ENCODE data around the gene PDHA1.

Gene PDHA1

DNA sequence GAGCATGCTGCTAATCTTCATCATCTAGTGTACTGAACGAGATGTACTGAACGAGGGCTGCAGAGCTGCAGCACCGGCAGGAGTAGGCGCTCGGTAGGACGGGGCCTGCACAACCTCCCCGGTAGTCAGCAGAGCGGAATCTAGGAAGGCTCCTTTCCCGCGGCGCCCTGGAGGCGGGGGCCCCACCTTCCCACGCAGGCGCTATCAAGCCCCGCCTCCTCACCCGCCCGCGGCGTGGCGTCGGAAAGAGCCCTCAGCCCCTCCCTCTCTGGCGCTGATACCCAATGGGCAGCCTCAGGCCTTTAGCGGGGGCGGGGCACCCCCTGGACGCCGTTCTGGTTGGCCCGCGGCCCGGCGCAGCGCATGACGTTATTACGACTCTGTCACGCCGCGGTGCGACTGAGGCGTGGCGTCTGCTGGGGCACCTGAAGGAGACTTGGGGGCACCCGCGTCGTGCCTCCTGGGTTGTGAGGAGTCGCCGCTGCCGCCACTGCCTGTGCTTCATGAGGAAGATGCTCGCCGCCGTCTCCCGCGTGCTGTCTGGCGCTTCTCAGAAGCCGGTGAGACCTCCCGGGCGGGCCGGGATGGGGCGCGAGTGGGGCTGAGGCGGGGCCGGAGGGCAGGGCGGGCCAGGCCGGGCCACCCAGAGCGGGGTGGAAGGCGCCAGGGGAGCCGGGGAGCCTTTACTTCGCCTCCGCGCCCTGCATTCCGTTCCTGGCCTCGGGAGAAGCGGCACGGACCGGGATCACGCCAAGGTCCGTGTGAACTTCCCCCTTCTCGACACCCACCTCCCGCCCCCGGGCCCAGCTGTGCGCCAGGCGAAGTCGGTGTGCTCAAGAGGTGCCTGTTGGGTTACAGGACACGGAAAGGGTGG is at the start of gene PDHA1:
Gene PDHA1, plus strand, starts transcription at position 393 of the 874 bp plus-strand sequence. Its CDS starts 111 bp downstream, at position 504.
- peak; percentile 84 for DNase-seq

DNA sequence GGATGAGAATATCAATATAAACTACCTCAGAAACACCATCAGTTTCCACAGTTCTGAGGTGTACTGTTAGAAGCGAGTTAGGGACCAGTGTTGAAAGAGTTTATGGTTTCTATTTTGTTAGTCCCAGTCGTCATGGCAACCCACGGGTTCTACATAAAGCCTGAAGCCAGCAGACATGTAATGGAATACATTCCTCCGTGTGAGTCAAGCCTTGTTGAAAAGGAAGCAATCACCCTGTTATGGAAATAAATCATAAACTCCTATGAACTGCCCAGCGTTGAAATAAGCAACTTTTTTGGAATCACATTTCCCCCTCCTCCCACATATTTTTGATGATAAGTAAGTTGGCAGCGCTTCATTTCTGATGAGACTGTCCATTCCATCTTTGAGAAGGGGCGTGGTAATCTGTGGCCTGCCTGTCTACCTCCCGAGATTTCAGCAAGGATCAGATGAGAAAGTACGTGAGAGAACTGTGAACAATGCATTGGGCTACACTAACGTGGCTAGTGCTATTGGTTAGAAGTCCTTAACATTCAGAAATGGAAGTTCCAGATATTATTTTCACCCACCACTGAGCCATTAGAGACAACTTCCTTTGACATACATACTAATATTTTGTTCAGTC is 40.4 kb upstream of the PDHA1 start:
- DNase-seq = no peak

DNA sequence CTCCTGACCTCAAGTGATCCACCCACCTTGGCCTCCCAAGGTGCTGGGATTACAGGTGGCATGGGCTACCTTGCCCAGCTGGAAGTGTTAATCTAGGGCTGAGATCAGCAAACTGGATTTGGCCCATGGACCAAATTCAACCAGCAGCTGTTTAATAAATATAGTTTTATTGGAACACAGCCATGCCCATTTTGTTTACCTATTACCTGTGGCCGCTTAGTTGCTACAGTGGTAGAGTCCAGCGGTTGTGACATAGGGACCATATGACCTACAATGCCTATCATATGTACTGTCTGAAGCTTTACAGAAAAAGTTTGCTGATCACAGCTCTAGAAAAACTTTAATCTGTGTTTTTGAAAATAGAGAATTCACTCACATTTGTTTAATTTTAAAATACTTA is 17.2 kb upstream of the PDHA1 start:
- no peak for DNase-seq

DNA sequence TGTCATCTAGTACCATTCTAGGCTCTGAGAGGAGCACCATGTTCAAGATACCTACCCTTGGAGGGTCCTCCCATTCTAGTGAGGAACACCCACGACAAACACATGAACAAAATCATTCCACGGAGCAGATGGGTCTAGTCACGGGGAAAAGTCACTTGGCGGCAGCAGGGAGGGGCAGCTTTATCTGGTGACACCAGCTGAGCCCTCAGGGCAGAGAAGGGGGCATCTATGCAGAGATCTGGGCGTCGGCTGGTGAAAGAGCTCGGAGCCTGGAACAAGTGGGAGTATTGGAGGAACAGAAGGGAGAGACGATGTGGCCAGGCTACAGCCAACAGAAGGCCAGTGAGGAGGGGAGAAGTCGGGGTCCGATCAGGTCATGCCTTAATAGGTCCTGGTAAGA is 11.9 kb upstream of the PDHA1 start:
- DNase-seq = no peak

- no peak for DNase-seq
These were observed 10.7 kb upstream of the PDHA1 start for GRCh38 chrX:19332983-19333382.

GRCh38 chrX:19334945-19335626 is 8.6 kb upstream of the PDHA1 start:
- no peak for DNase-seq

DNA sequence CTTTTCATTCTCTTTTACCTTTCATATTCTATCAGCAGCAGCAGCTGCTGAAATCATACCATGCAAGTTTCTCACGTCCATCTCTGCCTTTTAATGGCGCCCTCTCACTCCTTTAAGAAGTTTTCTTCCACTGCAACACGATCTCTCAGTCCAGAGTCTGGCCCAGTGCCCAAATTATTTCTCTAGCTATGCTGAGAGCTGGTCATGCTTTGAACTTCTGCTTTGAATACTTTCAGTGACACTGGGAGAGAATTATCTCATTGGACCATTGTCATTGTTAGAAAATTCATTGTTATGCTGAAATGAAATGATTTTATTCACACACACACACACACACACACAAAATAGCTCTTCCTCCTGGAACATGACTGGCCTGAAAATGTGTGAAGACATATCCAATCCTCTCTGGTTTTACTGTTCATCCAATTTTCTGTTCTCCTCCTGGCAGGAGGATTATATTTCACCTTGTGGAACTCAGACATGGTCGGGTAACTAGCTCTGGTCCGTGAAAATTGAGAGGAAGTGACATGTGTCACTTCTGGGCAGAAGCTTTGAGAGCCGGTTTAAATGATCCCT is 1.3 kb upstream of the PDHA1 start:
- DNase-seq = no peak

GRCh38 chrX:19343085-19343534 is 617 bp upstream of the PDHA1 start:
- no peak for DNase-seq

DNA sequence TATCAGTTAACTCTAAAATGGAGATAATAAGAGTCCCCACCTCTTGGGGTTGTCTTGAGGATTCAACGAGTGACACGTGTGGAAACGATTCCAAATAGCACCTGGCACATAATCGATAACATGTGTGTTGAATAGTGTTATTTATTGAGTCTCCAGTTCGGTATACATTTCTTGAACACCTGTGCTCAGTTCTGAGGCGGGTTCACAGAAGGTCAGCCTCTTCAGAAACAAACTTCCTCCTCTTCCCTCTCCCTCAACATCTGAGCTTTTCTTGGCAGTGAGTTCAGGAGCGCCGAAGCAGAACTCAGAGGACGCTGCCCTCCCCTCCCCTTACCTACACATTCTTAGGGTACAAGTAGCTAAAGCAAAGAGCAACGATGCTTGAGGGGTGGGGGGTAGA is 934 bp downstream of the PDHA1 start:
- DNase-seq = no peak

- no peak for DNase-seq
These were observed 4.2 kb downstream of the PDHA1 start for GRCh38 chrX:19347916-19348315.

DNA sequence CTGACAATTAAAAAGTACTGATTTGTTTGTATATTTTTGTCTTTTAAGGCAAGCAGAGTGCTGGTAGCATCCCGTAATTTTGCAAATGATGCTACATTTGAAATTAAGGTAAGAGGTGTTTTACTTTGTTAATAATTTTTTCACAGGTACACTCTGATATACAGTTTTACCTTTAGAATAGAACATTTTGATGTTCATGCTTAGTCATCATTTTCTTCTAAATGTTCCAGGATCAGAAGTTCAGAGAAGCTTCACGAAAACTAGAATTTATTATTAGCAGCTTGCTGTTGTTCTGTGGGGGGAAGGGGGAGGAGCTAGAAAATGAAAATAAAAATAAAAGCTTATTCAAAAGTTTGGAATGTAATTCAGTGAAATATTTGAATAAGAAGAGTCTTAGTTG is 5.5 kb downstream of the PDHA1 start:
- DNase-seq = no peak

- DNase-seq = no peak
These were observed 7.2 kb downstream of the PDHA1 start for GRCh38 chrX:19350941-19351384.

- DNase-seq = no peak
These were observed 10.9 kb downstream of the PDHA1 start for GRCh38 chrX:19354625-19355024.

DNA sequence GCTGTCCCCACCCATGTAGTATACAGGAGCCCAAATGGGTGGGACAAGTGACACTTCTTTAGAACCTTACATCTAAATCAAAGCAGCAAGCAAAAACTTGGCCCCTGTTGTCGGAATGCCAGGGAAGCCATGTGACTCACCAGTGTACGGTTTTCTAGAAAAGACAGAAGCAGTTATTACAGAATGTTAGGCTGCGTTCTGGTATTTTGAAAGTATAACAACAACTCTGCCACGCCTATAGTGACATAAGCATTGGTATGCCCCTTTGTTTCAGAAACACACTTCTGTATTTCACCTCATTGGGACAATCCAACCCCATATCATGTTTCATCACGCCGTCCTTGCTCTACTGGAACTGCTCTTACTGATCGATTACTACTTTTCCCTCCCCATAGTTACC is 14.8 kb downstream of the PDHA1 start:
- no peak for DNase-seq

DNA sequence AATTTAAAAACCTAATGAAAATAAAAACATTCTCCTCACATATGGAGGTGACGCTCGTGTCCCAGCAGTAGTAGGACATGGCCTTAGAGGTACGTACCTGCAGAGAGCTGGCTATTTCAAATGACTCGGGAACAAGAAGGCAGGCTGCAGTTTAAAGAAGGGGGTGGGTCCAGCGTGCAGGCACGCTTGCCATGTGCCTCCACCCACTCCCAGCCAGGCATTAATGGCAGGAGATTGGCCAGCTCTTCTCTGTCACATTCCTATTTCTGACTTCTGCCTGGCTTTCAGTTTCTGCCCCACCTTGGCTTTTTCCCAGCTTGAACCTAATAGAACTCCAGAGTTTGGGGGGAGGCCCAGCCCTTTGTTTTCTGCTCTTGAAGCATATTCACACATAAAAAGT is 17.2 kb downstream of the PDHA1 start:
- no peak for DNase-seq

DNA sequence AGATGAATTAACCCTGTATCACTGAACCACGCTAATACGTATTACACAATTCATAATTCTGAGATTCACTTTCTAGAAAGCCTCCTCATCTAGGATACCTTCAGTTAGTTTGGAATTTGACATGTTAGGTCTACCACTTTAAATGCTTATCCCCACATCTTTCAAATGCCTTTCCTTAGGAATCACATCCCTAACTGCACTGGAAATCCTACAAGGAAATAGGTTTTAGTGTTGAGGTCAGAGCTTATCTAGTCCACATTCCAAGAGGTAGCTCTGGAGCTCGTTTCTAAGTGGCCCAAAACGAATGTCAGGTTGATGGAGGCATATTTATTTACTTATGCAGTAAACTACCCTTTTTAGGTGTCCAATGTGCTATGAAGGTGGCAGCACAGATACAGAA is 18.0 kb downstream of the PDHA1 start:
- no peak for DNase-seq

DNA sequence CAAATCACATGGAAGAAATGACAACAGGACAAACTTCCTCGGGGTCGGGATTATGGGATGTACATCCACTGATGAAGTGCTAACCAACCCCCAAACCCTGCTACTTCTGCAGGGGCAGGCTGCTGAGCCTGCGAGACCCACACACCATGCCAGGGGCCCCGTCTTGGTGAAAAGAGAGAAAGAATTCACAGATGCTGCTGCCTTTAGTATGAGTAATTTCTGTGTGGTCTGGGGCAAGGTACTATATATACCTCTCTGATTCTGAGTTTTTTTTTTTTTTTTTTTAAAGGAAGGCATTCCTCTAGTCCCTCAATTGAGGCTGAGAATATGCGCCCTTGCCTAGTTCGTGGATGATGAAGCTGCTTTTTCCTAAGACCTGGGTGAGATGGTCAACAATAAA is 24.8 kb downstream of the PDHA1 start:
- DNase-seq = no peak

DNA sequence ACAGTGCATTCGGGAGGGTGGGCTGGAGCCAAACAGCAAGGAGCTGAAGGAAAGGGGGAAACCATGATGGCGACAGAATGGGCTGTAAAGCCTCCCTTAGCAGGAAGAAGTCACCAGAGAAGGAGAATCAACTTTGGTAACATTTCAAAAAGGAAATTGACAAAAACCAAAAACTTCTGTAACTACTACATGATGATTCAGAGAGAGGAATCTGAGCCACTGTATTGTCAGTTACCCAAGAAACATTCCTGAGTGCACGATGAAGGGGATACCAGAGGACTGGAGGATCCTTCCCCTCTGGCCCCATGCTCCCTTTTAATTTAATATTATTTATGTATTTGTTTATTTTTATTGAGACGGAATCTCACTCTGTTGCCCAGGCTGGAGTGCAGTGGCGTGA is 26.3 kb downstream of the PDHA1 start:
- no peak for DNase-seq

DNA sequence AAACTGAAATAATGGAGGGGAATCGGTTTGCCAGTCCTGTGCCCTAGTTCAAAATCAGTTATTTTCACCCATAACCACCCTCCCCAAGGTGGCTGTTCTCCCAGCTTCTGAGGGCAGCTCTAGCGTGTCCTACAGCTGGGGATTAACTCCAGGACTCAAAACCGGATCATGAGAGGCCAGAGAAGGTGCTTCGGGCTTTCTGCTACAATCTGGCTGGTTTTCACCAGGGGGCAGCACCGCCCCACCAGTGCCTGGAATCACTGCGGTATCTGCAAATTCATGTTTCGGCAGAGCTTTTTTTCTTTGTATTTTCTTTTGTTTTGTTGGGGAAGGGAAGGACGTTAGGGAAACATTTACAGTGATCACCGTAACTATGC is 28.4 kb downstream of the PDHA1 start:
- peak; percentile 38 for DNase-seq

DNA sequence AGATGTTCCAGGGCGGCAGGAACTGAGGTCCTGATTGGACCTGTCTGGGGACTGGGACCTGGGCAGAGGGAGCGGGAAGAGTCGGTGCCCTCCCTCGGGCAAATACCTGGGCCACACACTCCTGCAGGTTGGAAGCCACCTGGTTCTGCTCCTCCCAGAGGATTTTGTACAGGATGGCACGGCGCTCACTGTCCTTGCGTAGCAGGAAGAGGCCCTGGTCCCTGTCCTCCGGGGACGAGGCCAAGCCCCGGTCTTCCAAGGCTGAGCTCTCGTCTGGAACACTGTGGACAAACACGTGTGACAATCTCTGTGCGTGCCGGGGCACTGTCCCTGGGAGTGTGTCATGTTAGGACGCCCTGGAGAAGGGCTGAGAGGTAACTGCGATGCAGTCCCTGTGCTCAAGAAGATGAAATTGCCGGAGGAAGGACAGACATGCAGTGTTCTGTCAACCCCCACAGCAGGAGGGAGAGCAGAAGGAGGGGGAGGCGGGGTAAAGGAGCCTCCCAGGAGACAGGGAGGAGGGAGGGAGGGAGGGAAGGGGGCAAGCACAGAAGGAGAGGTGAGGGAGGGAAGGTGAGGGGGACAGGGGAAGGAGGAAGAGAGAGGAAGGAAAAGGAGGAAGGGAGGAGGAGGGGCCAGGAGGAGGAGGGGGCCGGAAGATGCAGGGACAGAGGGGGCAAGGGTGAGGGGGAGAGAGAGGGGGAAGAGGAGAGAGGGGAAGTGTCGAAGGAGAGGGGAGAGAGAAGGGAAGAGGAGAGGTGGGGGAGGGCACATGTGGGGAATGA is 29.0 kb downstream of the PDHA1 start:
- no peak for DNase-seq

DNA sequence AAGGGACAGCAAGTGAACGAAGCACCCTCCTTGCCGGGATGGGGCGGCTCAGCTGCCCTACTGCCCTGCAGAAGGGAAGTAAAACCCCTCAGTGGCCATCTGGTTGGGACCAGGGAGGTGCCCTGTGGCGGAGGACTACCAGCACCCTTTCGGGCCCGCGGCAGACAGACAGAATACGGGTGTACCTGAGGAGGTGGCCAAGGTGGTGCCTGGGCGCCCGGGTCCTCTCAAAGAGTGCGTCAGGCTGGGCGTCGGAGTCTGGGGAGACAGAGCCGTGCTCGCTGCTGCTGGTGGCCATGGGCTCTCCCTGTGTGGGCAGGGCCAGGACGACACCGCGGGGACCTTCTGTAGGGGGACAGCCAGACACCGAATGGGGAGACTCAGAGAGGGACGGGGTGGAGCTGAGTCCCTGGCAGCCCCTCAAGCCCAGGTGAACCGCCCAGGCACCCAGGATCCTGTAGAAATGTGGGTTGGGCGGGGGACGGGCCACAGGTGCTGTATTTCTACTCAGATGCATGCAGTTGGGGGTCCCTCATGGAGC is 29.7 kb downstream of the PDHA1 start:
- no peak for DNase-seq

DNA sequence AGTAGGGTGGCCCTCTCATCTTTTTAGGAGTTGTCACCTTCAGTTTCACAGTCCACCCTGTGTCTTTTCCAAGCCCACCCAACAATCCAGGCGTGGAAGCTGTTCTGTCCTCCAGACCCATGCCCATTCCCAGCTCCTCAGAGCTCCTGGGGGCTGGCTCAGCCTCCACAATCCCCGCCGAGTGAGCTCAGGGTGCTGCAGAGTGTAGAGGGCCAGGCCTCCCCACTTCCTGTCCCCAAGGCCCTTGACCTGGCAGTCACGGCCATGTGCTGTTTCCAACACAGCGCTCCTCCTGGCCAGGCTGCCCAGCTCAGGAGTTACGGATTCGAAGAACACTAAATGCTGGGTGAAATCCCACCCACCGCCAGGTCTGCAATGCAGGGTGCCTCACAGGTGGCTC is 31.8 kb downstream of the PDHA1 start:
- no peak for DNase-seq

Data from activated T-cell treated with anti-CD3 and anti-CD28 coated beads for 4 hours (primary cell).